Keratinocyte (primary cell): ENCODE measurements around the gene SBK2. TPM values are rescaled to one million over a fixed set of nuclear protein-coding genes. Genes with fewer than 3 reads are reported as not detected.

Experiments used
- DNase-seq: peaks from one replicate; pipeline ENCODE4 v3.0.0-alpha.2; 2011; ENCODE audit warnings: low read depth, missing footprints, low spot score
- FAIRE-seq: peaks from 2 replicates; lab custom pipeline; 2011; peaks lifted over from hg19 to GRCh38; lab: Jason Lieb, UNC
- H2AFZ ChIP-seq: 2 replicates; pipeline ENCODE4 v1.6.0; 2012; ENCODE audit warnings: low read length, control low read depth, inconsistent platforms; ENCODE audit not compliant: control insufficient read depth
- H3K27ac ChIP-seq: 2 replicates; pipeline ENCODE4 v1.5.1; 2011; ENCODE audit warnings: low read length; ENCODE audit not compliant: control insufficient read depth, insufficient read depth
- H3K27me3 ChIP-seq: 3 replicates; pipeline ENCODE4 v1.6.0; 2011; ENCODE audit warnings: low read length; ENCODE audit not compliant: control insufficient read depth, insufficient read depth; ENCODE audit errors: extremely low read depth
- H3K36me3 ChIP-seq, 2 experiments: 2 replicates in 1 of 2; 3 replicates in 1 of 2; pipeline ENCODE4 v1.5.1; 2011; ENCODE audit warnings: low read length in 2 of 2, mild to moderate bottlenecking in 1 of 2; ENCODE audit not compliant: control insufficient read depth in 2 of 2, insufficient read depth in 2 of 2; ENCODE audit errors: extremely low read depth in 1 of 2
- H3K4me1 ChIP-seq: 3 replicates; pipeline ENCODE4 v1.5.1; 2011; ENCODE audit warnings: low read length; ENCODE audit not compliant: control insufficient read depth, insufficient read depth; ENCODE audit errors: extremely low read depth
- H3K4me2 ChIP-seq: 3 replicates; pipeline ENCODE4 v1.6.0; 2011; ENCODE audit warnings: low read depth, low read length; ENCODE audit not compliant: control insufficient read depth, insufficient read depth; ENCODE audit errors: extremely low read depth
- H3K4me3 ChIP-seq, 3 experiments: fragments of 200-600 bp in 1 of 3; sonication (generic) in 1 of 3; 2 replicates in 2 of 3; 3 replicates in 1 of 3; pipeline ENCODE4 v1.5.1; 2011 to 2016; ENCODE audit warnings: low read length in 3 of 3, mild to moderate bottlenecking in 3 of 3, control low read depth in 2 of 3, inconsistent platforms in 1 of 3, low read depth in 1 of 3, mixed read lengths in 1 of 3, mixed run types in 1 of 3, moderate library complexity in 1 of 3; ENCODE audit not compliant: control insufficient read depth in 2 of 3, insufficient read depth in 2 of 3; ENCODE audit errors: extremely low read depth in 1 of 3
- H3K79me2 ChIP-seq: 2 replicates; pipeline ENCODE4 v1.6.0; 2012; ENCODE audit warnings: low read length; ENCODE audit not compliant: control insufficient read depth, insufficient read depth
- H3K9ac ChIP-seq: 3 replicates; pipeline ENCODE4 v1.6.0; 2011; ENCODE audit warnings: low read length; ENCODE audit not compliant: control insufficient read depth, insufficient read depth; ENCODE audit errors: extremely low read depth
- H3K9me1 ChIP-seq: 3 replicates; pipeline ENCODE4 v1.6.0; 2011; ENCODE audit warnings: low read length; ENCODE audit not compliant: control insufficient read depth, insufficient read depth; ENCODE audit errors: extremely low read depth
- H3K9me3 ChIP-seq: 2 replicates; pipeline ENCODE4 v1.5.1; 2012; ENCODE audit warnings: low read depth, low read length; ENCODE audit not compliant: control insufficient read depth
- H4K20me1 ChIP-seq: 3 replicates; pipeline ENCODE4 v1.6.0; 2011; ENCODE audit warnings: low read length; ENCODE audit not compliant: control insufficient read depth, insufficient read depth; ENCODE audit errors: extremely low read depth
- CTCF ChIP-seq, 3 experiments: IDR thresholded peaks in 1 of 3; conservative IDR thresholded peaks in 1 of 3; optimal IDR thresholded peaks in 1 of 3; 2 replicates in 2 of 3; 3 replicates in 1 of 3; pipeline versions ENCODE3 to v1.5.1; 2011; ENCODE audit warnings: low read length in 3 of 3, mild to moderate bottlenecking in 3 of 3, moderate library complexity in 2 of 3, control low read depth in 1 of 3, inconsistent platforms in 1 of 3; ENCODE audit not compliant: insufficient read depth in 2 of 3; ENCODE audit errors: extremely low read depth in 1 of 3
- EZH2 ChIP-seq: IDR thresholded peaks from one replicate; pipeline ENCODE4 v1.6.1; 2012; ENCODE audit warnings: inconsistent platforms, mild to moderate bottlenecking, low read length, moderate library complexity
- dilution Hi-C: fragments of 300-500 bp; cut with MboI; formaldehyde crosslinking; loops from one replicate; pipeline ENCODE4 v1.7.0; 2020; ENCODE audit warnings: low sequenced_read_pairs; ENCODE audit not compliant: extremely low pct_ligation_motif_present
- polyA plus RNA-seq, 5 experiments: library from polyadenylated mRNA; depleted of rRNA in 3 of 5; stranded (reverse) in 3 of 5; stranded (forward) in 1 of 5; unstranded in 1 of 5; fragments of >200 nt; gene quantifications; 1 replicate in 1 of 5; 2 replicates in 3 of 5; 3 replicates in 1 of 5; pipeline versions ENCODE4 v1.2.1 to v1.2.3, GENCODE V29; 2011 to 2012; ENCODE audit warnings: missing spikeins in 2 of 5, low read depth in 1 of 5, low replicate concordance in 1 of 5

Gene SBK2
- polyA plus RNA-seq, 1 donor (not counting 4 experiments of a cell fraction or from before 2014, with no cell fraction given), result not detected

GRCh38 chr19:55486971-55487923, 49.7 kb downstream of the SBK2 start:
- Histone ChIP-seq H3K27ac (peak overlapping the region; percentile 77), H3K27me3 (peaks cover 18% of the 10 kb centered on the region), H4K20me1 (no peaks in the 10 kb centered on the region), H3K4me1 (peaks cover 32% of the 10 kb centered on the region), H3K4me2 (peak overlapping the region; percentile 52), H3K9me3 (no peaks in the 10 kb centered on the region), H3K36me3 (peaks cover 0 to 5% of the 10 kb centered on the region in 2 experiments), H2AFZ (no peak overlapping the region), H3K9ac (peak overlapping the region; percentile 63), H3K79me2 (no peaks in the 10 kb centered on the region), H3K4me3 (peak overlapping the region in 2 of 3 experiments; percentile 42 to 46), H3K9me1 (peaks cover 3% of the 10 kb centered on the region)
- dilution Hi-C loops, result no loop called here
- DNase-seq (peak; percentile 23), FAIRE-seq (peak; percentile 79)
- TF ChIP-seq CTCF (optimal IDR thresholded peaks at IDR 0.05 in 1 of 3, IDR thresholded peaks at IDR 0.05 in 1 of 3, conservative IDR thresholded peaks at IDR 0.05 in 1 of 3; ENCODE audit: extremely low read depth in 1 of 3, insufficient read depth in 2 of 3, low read length in 3 of 3) (no peak), EZH2 (no peak)

GRCh38 chr19:55486043-55486970, 50.6 kb downstream of the SBK2 start:
- DNase-seq (no peak), FAIRE-seq (no peak)
- no peak overlapping the region for H2AFZ ChIP-seq
- H3K27ac ChIP-seq, result no peak overlapping the region
- H3K27me3 ChIP-seq, result peaks cover 8% of the 10 kb centered on the region
- H3K79me2 ChIP-seq, result no peaks in the 10 kb centered on the region
- H3K4me1 ChIP-seq, result peaks cover 27% of the 10 kb centered on the region
- H3K9me1 ChIP-seq, result peaks cover 3% of the 10 kb centered on the region
- H3K4me2 ChIP-seq, result peak overlapping the region; percentile 85
- H3K36me3 ChIP-seq, result peaks cover 0 to 5% of the 10 kb centered on the region in 2 experiments
- TF ChIP-seq EZH2 (no peak), CTCF (optimal IDR thresholded peaks at IDR 0.05 in 1 of 3, IDR thresholded peaks at IDR 0.05 in 1 of 3, conservative IDR thresholded peaks at IDR 0.05 in 1 of 3; ENCODE audit: extremely low read depth in 1 of 3, insufficient read depth in 2 of 3, low read length in 3 of 3) (no peak)
- H3K4me3 ChIP-seq, result no peak overlapping the region
- peak overlapping the region; percentile 63 for H3K9ac ChIP-seq
- dilution Hi-C loops, result no loop called here
- no peaks in the 10 kb centered on the region for H3K9me3 ChIP-seq
- H4K20me1 ChIP-seq, result no peaks in the 10 kb centered on the region
